HEK293 (cell line): Measurements from ENCODE around the gene ICE2.

Source experiments
- CTCF ChIA-PET: fragments of 350-600 bp; formaldehyde crosslinking; extraction: SDS; loops from one replicate; lab custom pipeline; 2021; ENCODE audit warnings: antibody characterized with exemption; lab: Yijun Ruan, JAX
- POLR2A ChIA-PET: fragments of 300-600 bp; formaldehyde crosslinking; extraction: SDS; loops from one replicate; lab custom pipeline; 2020; ENCODE audit warnings: antibody characterized with exemption, inconsistent platforms; lab: Yijun Ruan, JAX
- H3K27ac ChIP-seq: fragments of 200-500 bp; sonication (Bioruptor generic); 2 replicates; pipeline ENCODE4 v1.5.1; 2014; ENCODE audit warnings: low read depth, low read length, control low read depth, inconsistent platforms; ENCODE audit errors: extremely low read depth
- H3K36me3 ChIP-seq, 2 experiments: fragments of 200-500 bp in 1 of 2; sonication (Bioruptor generic) in 1 of 2; 1 replicate in 1 of 2; 2 replicates in 1 of 2; pipeline ENCODE4 v1.5.1; 2014 to 2017; ENCODE audit warnings: inconsistent platforms in 2 of 2, low read length in 2 of 2; ENCODE audit not compliant: control insufficient read depth in 2 of 2, insufficient read depth in 1 of 2
- H3K4me1 ChIP-seq: fragments of 200-500 bp; sonication (Bioruptor generic); 2 replicates; pipeline ENCODE4 v1.5.1; 2014; ENCODE audit warnings: mild to moderate bottlenecking, low read length, inconsistent platforms; ENCODE audit not compliant: control insufficient read depth, insufficient read depth
- H3K4me3 ChIP-seq: 2 replicates; pipeline ENCODE4 v1.5.1; 2011; ENCODE audit warnings: low read depth, mild to moderate bottlenecking, control low read depth, low read length, moderate library complexity
- H3K9me3 ChIP-seq: fragments of 200-500 bp; sonication (Bioruptor generic); 2 replicates; pipeline ENCODE4 v1.5.1; 2014; ENCODE audit warnings: low read depth, low read length, inconsistent platforms; ENCODE audit not compliant: control insufficient read depth, insufficient read depth
- BCL11B ChIP-seq: fragments of 450-650 bp; formaldehyde crosslinking; IDR thresholded peaks from 2 replicates; pipeline ENCODE4 v1.5.1; 2016; ENCODE audit warnings: low read depth, missing biosample characterization, missing genetic modification characterization
- GFI1B ChIP-seq: fragments of 450-650 bp; formaldehyde crosslinking; IDR thresholded peaks from 2 replicates; pipeline ENCODE4 v1.5.1; 2016; ENCODE audit warnings: missing biosample characterization, missing genetic modification characterization
- GLI4 ChIP-seq: fragments of 450-650 bp; formaldehyde crosslinking; IDR thresholded peaks from 2 replicates; pipeline ENCODE4 v1.5.1; 2016; ENCODE audit warnings: missing biosample characterization, missing genetic modification characterization
- KLF9 ChIP-seq: fragments of 450-650 bp; formaldehyde crosslinking; IDR thresholded peaks from 2 replicates; pipeline ENCODE4 v1.5.1; 2016; ENCODE audit warnings: missing biosample characterization, missing genetic modification characterization, low read depth
- PATZ1 ChIP-seq: fragments of 450-650 bp; formaldehyde crosslinking; IDR thresholded peaks from 2 replicates; pipeline ENCODE4 v1.5.1; 2016; ENCODE audit warnings: missing biosample characterization, missing genetic modification characterization
- PRDM1 ChIP-seq: fragments of 450-650 bp; formaldehyde crosslinking; IDR thresholded peaks from 2 replicates; pipeline ENCODE4; 2016; ENCODE audit warnings: missing biosample characterization, missing genetic modification characterization
- PRDM6 ChIP-seq: fragments of 450-650 bp; formaldehyde crosslinking; IDR thresholded peaks from 2 replicates; pipeline ENCODE4 v1.5.1; 2017; ENCODE audit warnings: missing biosample characterization, missing genetic modification characterization
- TRIM28 ChIP-seq: IDR thresholded peaks from 2 replicates; pipeline ENCODE4 v1.6.1; 2011; ENCODE audit warnings: low read length, control low read depth, borderline replicate concordance
- TSHZ1 ChIP-seq: fragments of 450-650 bp; formaldehyde crosslinking; IDR thresholded peaks from 2 replicates; pipeline ENCODE4 v1.5.1; 2016; ENCODE audit warnings: missing biosample characterization, missing genetic modification characterization, borderline replicate concordance
- ZBTB48 ChIP-seq: fragments of 450-650 bp; formaldehyde crosslinking; IDR thresholded peaks from 2 replicates; pipeline ENCODE4 v1.5.1; 2016; ENCODE audit warnings: missing biosample characterization, missing genetic modification characterization
- ZEB2 ChIP-seq: fragments of 450-650 bp; formaldehyde crosslinking; IDR thresholded peaks from 2 replicates; pipeline ENCODE4 v1.5.1; 2016; ENCODE audit warnings: missing biosample characterization, missing genetic modification characterization
- ZNF114 ChIP-seq: fragments of 450-650 bp; formaldehyde crosslinking; IDR thresholded peaks from 2 replicates; pipeline ENCODE4 v1.5.0; 2017; ENCODE audit warnings: missing biosample characterization, missing genetic modification characterization
- ZNF16 ChIP-seq: fragments of 450-650 bp; formaldehyde crosslinking; IDR thresholded peaks from 2 replicates; pipeline ENCODE4 v1.5.1; 2016; ENCODE audit warnings: low read depth, missing biosample characterization, missing genetic modification characterization
- ZNF266 ChIP-seq: fragments of 450-650 bp; formaldehyde crosslinking; IDR thresholded peaks from 2 replicates; pipeline ENCODE4 v1.5.1; 2016; ENCODE audit warnings: missing biosample characterization, missing genetic modification characterization, low read depth
- ZNF280C ChIP-seq: fragments of 450-650 bp; formaldehyde crosslinking; IDR thresholded peaks from 2 replicates; pipeline ENCODE4 v1.5.1; 2016; ENCODE audit warnings: missing biosample characterization, missing genetic modification characterization
- ZNF292 ChIP-seq: fragments of 450-650 bp; formaldehyde crosslinking; IDR thresholded peaks from 2 replicates; pipeline ENCODE4 v1.5.1; 2016; ENCODE audit warnings: low read depth, missing biosample characterization, missing genetic modification characterization, borderline replicate concordance
- ZNF335 ChIP-seq: fragments of 450-650 bp; formaldehyde crosslinking; conservative IDR thresholded peaks from 2 replicates; pipeline ENCODE4 v1.5.1; 2016; ENCODE audit warnings: missing biosample characterization, missing genetic modification characterization
- ZNF354C ChIP-seq: fragments of 450-650 bp; formaldehyde crosslinking; IDR thresholded peaks from 2 replicates; pipeline ENCODE4 v1.5.1; 2016; ENCODE audit warnings: missing biosample characterization, missing genetic modification characterization, low read depth, borderline replicate concordance
- ZNF433 ChIP-seq: fragments of 450-650 bp; formaldehyde crosslinking; IDR thresholded peaks from 2 replicates; pipeline ENCODE4 v1.5.1; 2016; ENCODE audit warnings: missing biosample characterization, missing genetic modification characterization, low read depth
- ZNF548 ChIP-seq: fragments of 450-650 bp; formaldehyde crosslinking; IDR thresholded peaks from 2 replicates; pipeline ENCODE4 v1.5.1; 2016; ENCODE audit warnings: missing biosample characterization, missing genetic modification characterization
- ZNF549 ChIP-seq: fragments of 450-650 bp; IDR thresholded peaks from 2 replicates; pipeline ENCODE4 v1.5.1; 2018; ENCODE audit warnings: missing biosample characterization, missing genetic modification characterization, mild to moderate bottlenecking, inconsistent platforms, moderate library complexity
- ZNF558 ChIP-seq: fragments of 450-650 bp; formaldehyde crosslinking; IDR thresholded peaks from 2 replicates; pipeline ENCODE4 v1.5.1; 2016; ENCODE audit warnings: missing biosample characterization, missing genetic modification characterization
- ZNF560 ChIP-seq: fragments of 450-650 bp; formaldehyde crosslinking; IDR thresholded peaks from 2 replicates; pipeline ENCODE4 v1.5.1; 2017; ENCODE audit warnings: missing biosample characterization, missing genetic modification characterization, borderline replicate concordance
- ZNF571 ChIP-seq: fragments of 450-650 bp; formaldehyde crosslinking; IDR thresholded peaks from 2 replicates; pipeline ENCODE4 v1.5.0; 2017; ENCODE audit warnings: missing biosample characterization, missing genetic modification characterization
- ZNF580 ChIP-seq: fragments of 450-650 bp; formaldehyde crosslinking; IDR thresholded peaks from 2 replicates; pipeline ENCODE4 v1.5.1; 2016; ENCODE audit warnings: missing biosample characterization, missing genetic modification characterization
- ZNF76 ChIP-seq: fragments of 450-650 bp; formaldehyde crosslinking; IDR thresholded peaks from 2 replicates; pipeline ENCODE4; 2016; ENCODE audit warnings: low read depth, missing biosample characterization, missing genetic modification characterization, borderline replicate concordance

The ICE2 gene

GRCh38 chr15:60425461-60425860 lies 53.5 kb downstream of the ICE2 start (continued):
- TF ChIP-seq GFI1B (tag by site-specific recombination) (no peak), PRDM6 (tag by site-specific recombination) (no peak), GLI4 (tag by site-specific recombination) (no peak), KLF9 (tag by site-specific recombination) (no peak), ZNF335 (tag by site-specific recombination) (no peak), ZNF558 (tag by site-specific recombination) (no peak), ZNF571 (tag by site-specific recombination) (no peak)

- TF ChIP-seq TSHZ1 (tag by site-specific recombination): no peak
- TF ChIP-seq PRDM1 (tag by site-specific recombination): peak; percentile 69
- no peaks in the 10 kb centered on the region for H3K4me1 ChIP-seq
- H3K36me3 ChIP-seq: peaks cover 14 to 39% of the 10 kb centered on the region in 2 experiments
- ChIA-PET CTCF (no interaction called here), POLR2A (no interaction called here)
- no peaks in the 10 kb centered on the region for H3K9me3 ChIP-seq
- H3K27ac ChIP-seq: no peak overlapping the region
- H3K4me3 ChIP-seq: no peak overlapping the region
Measured at GRCh38 chr15:60424006-60424405, 54.9 kb downstream of the ICE2 start.

GRCh38 chr15:60423537-60423936 lies 55.4 kb downstream of the ICE2 start:
- ChIA-PET CTCF (no interaction called here), POLR2A (no interaction called here)
- H3K4me3 ChIP-seq: no peak overlapping the region
- no peaks in the 10 kb centered on the region for H3K4me1 ChIP-seq
- peaks cover 14 to 37% of the 10 kb centered on the region in 2 experiments for H3K36me3 ChIP-seq
- H3K27ac ChIP-seq: no peak overlapping the region
- TF ChIP-seq ZNF292: no peak
- TF ChIP-seq BCL11B (tag by site-specific recombination): no peak
- TF ChIP-seq ZNF580 (tag by site-specific recombination): no peak
- no peak for TF ChIP-seq ZNF433 (tag by site-specific recombination)
- no peak for TF ChIP-seq TRIM28
- TF ChIP-seq ZNF280C (tag by site-specific recombination): no peak
- TF ChIP-seq ZNF266: no peak
- TF ChIP-seq PATZ1: no peak
- TF ChIP-seq ZNF76 (tag by site-specific recombination): no peak
- no peak for TF ChIP-seq ZEB2 (tag by site-specific recombination)
- TF ChIP-seq ZNF16 (tag by site-specific recombination): no peak
- TF ChIP-seq ZNF354C (tag by site-specific recombination): no peak
- no peak for TF ChIP-seq ZNF548 (tag by site-specific recombination)
- no peak for TF ChIP-seq ZBTB48 (tag by site-specific recombination)
- no peak for TF ChIP-seq ZNF560 (tag by site-specific recombination)
- TF ChIP-seq ZNF114 (tag by site-specific recombination): no peak
- no peak for TF ChIP-seq ZNF549 (tag by site-specific recombination)
- H3K9me3 ChIP-seq: no peaks in the 10 kb centered on the region
